ENCODE results near the gene BORCS8.

Gene BORCS8

DNA sequence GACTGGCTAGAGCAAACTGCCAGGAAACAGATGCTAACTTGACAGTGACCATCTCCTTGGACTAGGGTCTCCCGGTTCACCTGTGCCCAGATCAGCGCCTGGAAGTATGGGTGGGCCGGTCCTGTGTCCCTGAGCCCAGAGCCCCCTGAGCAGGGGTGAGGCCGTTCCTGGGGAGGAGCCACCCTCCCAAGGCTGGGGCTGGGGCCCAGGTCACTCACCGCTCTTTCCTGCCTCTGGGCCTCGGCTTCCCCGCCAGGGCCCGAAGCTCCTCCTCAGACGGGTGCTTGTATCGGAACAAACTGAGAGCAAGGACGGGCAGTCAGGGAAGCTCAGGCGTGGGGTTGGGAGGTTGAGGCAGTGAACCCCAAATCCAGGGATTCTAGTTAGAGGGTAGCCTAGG is 59.0 kb downstream of the BORCS8 start:
- ATAC-seq (ENCODE audit: low read depth) (no peak), DNase-seq (ENCODE audit: low spot score) (no peak)
- H3K27ac ChIP-seq (ENCODE audit: poor library complexity, severe bottlenecking), result no peak overlapping the region
- TF ChIP-seq, protein P1, sequence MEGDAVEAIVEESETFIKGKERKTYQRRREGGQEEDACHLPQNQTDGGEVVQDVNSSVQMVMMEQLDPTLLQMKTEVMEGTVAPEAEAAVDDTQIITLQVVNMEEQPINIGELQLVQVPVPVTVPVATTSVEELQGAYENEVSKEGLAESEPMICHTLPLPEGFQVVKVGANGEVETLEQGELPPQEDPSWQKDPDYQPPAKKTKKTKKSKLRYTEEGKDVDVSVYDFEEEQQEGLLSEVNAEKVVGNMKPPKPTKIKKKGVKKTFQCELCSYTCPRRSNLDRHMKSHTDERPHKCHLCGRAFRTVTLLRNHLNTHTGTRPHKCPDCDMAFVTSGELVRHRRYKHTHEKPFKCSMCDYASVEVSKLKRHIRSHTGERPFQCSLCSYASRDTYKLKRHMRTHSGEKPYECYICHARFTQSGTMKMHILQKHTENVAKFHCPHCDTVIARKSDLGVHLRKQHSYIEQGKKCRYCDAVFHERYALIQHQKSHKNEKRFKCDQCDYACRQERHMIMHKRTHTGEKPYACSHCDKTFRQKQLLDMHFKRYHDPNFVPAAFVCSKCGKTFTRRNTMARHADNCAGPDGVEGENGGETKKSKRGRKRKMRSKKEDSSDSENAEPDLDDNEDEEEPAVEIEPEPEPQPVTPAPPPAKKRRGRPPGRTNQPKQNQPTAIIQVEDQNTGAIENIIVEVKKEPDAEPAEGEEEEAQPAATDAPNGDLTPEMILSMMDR (IDR thresholded peaks at IDR 0.05; ENCODE audit: poor library complexity, severe bottlenecking), result no peak
- no peaks in the 10 kb centered on the region for H3K27me3 ChIP-seq (ENCODE audit: insufficient read depth, poor library complexity, severe bottlenecking)
- H3K36me3 ChIP-seq (ENCODE audit: low read depth), result peaks cover 8% of the 10 kb centered on the region; the same call in 1 of the 2 replicates
- peaks cover 9% of the 10 kb centered on the region for H3K9me3 ChIP-seq (ENCODE audit: severe bottlenecking)
- H3K4me1 ChIP-seq (ENCODE audit: insufficient read depth, poor library complexity, severe bottlenecking), result no peaks in the 10 kb centered on the region
- H3K4me3 ChIP-seq (ENCODE audit: severe bottlenecking), result no peak overlapping the region

DNA sequence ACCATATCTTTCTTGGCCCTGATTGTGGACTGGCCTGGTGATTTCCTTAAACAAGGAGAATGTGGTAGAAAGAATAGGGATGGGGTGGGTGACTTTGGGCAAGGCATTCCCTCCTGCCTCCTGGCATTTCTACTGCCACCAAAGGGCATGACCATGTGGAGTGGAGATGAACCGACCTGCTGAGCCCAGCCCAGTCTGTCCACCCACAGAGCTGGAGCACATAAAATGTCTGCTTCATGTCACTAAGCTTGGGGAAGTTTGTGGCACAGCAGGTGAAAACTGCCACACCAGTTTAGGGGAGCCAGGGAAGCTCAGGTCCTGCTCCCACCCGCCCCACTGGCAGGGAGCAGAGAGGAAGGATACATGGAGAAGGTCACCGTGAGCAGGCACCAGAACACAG is 60.0 kb downstream of the BORCS8 start:
- Histone ChIP-seq H3K36me3 (ENCODE audit: low read depth) (peaks cover 8% of the 10 kb centered on the region; the same call in 1 of the 2 replicates), H3K4me3 (ENCODE audit: severe bottlenecking) (no peak overlapping the region), H3K9me3 (ENCODE audit: severe bottlenecking) (peaks cover 9% of the 10 kb centered on the region), H3K4me1 (ENCODE audit: insufficient read depth, poor library complexity, severe bottlenecking) (no peaks in the 10 kb centered on the region), H3K27me3 (ENCODE audit: insufficient read depth, poor library complexity, severe bottlenecking) (no peaks in the 10 kb centered on the region), H3K27ac (ENCODE audit: poor library complexity, severe bottlenecking) (no peak overlapping the region)
- DNase-seq (ENCODE audit: low spot score) (no peak), ATAC-seq (ENCODE audit: low read depth) (no peak)
- TF ChIP-seq, protein P1 (IDR thresholded peaks at IDR 0.05; ENCODE audit: poor library complexity, severe bottlenecking), result no peak

All from RWPE2 (cell line).